ENCODE data around the gene LPCAT1. TPM values are rescaled to one million over a fixed set of nuclear protein-coding genes. Genes with fewer than 3 reads are reported as not detected.
A peak's percentile ranks its signal among the peaks of the same experiment; 100 is the strongest.

LPCAT1 gene
- total and polyA plus RNA-seq, 2 of the 13 experiments (the other 11 are each of a cell fraction or from before 2014, with no cell fraction given): 29.8 to 90.6 TPM

GRCh38 chr5:1437226-1437829, 86.4 kb downstream of the LPCAT1 start:
- no peaks in the 10 kb centered on the region for H3K79me2 ChIP-seq (ENCODE audit: insufficient read depth, low read length)
- H3K9ac ChIP-seq (ENCODE audit: insufficient read depth, low read depth, low read length): no peak overlapping the region
- no peaks in the 10 kb centered on the region for H3K36me3 ChIP-seq (replicated peaks in 1 of 2; ENCODE audit: control insufficient read depth in 1 of 2, insufficient read depth in 2 of 2, low read length in 2 of 2)
- BruUV-seq (replicated peaks): no TSS peak
- H3K4me1 ChIP-seq (ENCODE audit: insufficient read depth, low read length): peaks cover 9% of the 10 kb centered on the region
- in situ Hi-C loops (cut with HindIII; ENCODE audit: extremely low pct_ligation_motif_present, low pct_unique_long_range_greater_than_20kb) (no loop called here), intact Hi-C loops (cut with micrococcal nuclease; ENCODE audit: unreplicated experiment) (no loop called here)
- ATAC-seq: peak; percentile 89
- no peaks in the 10 kb centered on the region for H3K9me3 ChIP-seq (ENCODE audit: low read length)
- WGBS (ENCODE audit: low lambda C conversion rate): 36% methylated on average over 9 of the region's 11 CpGs
- H2AFZ ChIP-seq (ENCODE audit: low read length): no peak overlapping the region
- no peak overlapping the region for H3K4me3 ChIP-seq (replicated peaks in 1 of 3; ENCODE audit: insufficient read depth in 1 of 3, low read depth in 2 of 3, low read length in 3 of 3)
- DNase-seq (ENCODE audit: low spot score): peak; percentile 41
- ChIA-PET CTCF (ENCODE audit: low intra/inter-chr PET ratio, low total read pairs) (no interaction called here), POLR2A (no interaction called here)
- no peak overlapping the region for H3K27ac ChIP-seq (ENCODE audit: extremely low read length, insufficient read depth, low read length)
- no peaks in the 10 kb centered on the region for H4K20me1 ChIP-seq (ENCODE audit: insufficient read depth, low read length)
- H3K27me3 ChIP-seq (ENCODE audit: control insufficient read depth in 1 of 2, insufficient read depth in 2 of 2, low read length in 2 of 2): peaks cover 3 to 38% of the 10 kb centered on the region in 2 experiments; a peak in 3 of 5 replicates
- no peak for FAIRE-seq
- peak overlapping the region; percentile 45; the same call in 1 of the 2 replicates for H3K4me2 ChIP-seq (ENCODE audit: low read depth, low read length)
- TF ChIP-seq JUND (CRISPR knock-in tag; IDR thresholded peaks at IDR 0.05): no peak
- peak; percentile 87 for TF ChIP-seq FOSL2 (CRISPR knock-in tag; IDR thresholded peaks at IDR 0.05)
- no peak for TF ChIP-seq XRCC5 (optimal IDR thresholded peaks at IDR 0.05; ENCODE audit: low read length)
- TF ChIP-seq MIER3 (CRISPR knock-in tag; IDR thresholded peaks at IDR 0.05; ENCODE audit: borderline replicate concordance): no peak
- TF ChIP-seq ARID5B (CRISPR knock-in tag; IDR thresholded peaks at IDR 0.05): peak; percentile 21; the same call in 1 of the 2 replicates
- TF ChIP-seq ZBTB14 (CRISPR knock-in tag; IDR thresholded peaks at IDR 0.05): no peak
- no peak for TF ChIP-seq PCBP1 (IDR thresholded peaks at IDR 0.05; ENCODE audit: borderline replicate concordance, low read depth, low read length)
- no peak for TF ChIP-seq BCLAF1 (IDR thresholded peaks at IDR 0.05)
- no peak for TF ChIP-seq PITX1 (CRISPR knock-in tag; IDR thresholded peaks at IDR 0.05)
- TF ChIP-seq CEBPB (IDR thresholded peaks at IDR 0.05; ENCODE audit: borderline replicate concordance, low read depth, low read length): no peak
- no peak for TF ChIP-seq SRY (CRISPR knock-in tag; IDR thresholded peaks at IDR 0.05)
- no peak for TF ChIP-seq ZNF788 (CRISPR knock-in tag; IDR thresholded peaks at IDR 0.05; ENCODE audit: borderline replicate concordance)
- no peak for TF ChIP-seq NR2F1 (CRISPR knock-in tag; IDR thresholded peaks at IDR 0.05)

Measured in HepG2 (cell line).